Gastrocnemius medialis (tissue), 4 donors: ENCODE results near the gene SLC24A3.

Experiments
- POLR2A ChIP-seq, 2 donors: fragments of 450-650 bp; IDR thresholded peaks; one replicate each; pipeline ENCODE4 v1.6.1; 2017; ENCODE audit warnings: antibody characterized with exemption in 2 of 2, mild to moderate bottlenecking in 2 of 2, moderate library complexity in 2 of 2
- TF ChIP-seq, protein P1 (sequence below), 5 experiments: fragments of 450-650 bp in 3 of 5; fragments of 200-600 bp in 2 of 5; sonication (generic) in 2 of 5; IDR thresholded peaks in 4 of 5; conservative IDR thresholded peaks in 1 of 5; 1 replicate in 4 of 5; 2 replicates in 1 of 5; pipeline ENCODE4 v1.5.1; 2016 to 2019; ENCODE audit warnings: antibody characterized with exemption in 5 of 5, mild to moderate bottlenecking in 3 of 5, moderate library complexity in 3 of 5

DNA sequence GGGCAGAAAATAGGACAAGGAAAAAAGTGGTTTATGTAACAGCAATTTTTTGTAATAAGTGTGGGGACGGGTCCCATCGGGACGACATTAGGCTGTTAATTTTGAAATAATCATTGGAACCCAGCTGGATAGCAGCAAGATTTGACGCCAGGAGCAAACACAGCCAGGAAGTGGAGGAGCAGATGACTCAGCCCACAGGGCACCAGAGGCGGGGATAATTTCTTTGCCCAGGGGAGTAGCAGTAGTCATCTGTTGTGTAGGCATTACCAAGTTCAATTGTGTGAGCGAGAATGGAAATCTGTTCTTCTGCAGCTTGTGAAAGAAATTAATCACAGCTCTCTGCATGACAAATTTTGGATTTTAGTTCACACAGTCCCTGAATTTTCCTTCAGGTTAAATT, 523.0 kb downstream of the SLC24A3 start:
- TF ChIP-seq, protein P1, sequence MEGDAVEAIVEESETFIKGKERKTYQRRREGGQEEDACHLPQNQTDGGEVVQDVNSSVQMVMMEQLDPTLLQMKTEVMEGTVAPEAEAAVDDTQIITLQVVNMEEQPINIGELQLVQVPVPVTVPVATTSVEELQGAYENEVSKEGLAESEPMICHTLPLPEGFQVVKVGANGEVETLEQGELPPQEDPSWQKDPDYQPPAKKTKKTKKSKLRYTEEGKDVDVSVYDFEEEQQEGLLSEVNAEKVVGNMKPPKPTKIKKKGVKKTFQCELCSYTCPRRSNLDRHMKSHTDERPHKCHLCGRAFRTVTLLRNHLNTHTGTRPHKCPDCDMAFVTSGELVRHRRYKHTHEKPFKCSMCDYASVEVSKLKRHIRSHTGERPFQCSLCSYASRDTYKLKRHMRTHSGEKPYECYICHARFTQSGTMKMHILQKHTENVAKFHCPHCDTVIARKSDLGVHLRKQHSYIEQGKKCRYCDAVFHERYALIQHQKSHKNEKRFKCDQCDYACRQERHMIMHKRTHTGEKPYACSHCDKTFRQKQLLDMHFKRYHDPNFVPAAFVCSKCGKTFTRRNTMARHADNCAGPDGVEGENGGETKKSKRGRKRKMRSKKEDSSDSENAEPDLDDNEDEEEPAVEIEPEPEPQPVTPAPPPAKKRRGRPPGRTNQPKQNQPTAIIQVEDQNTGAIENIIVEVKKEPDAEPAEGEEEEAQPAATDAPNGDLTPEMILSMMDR (IDR thresholded peaks at IDR 0.05 in 4 of 5, conservative IDR thresholded peaks at IDR 0.05 in 1 of 5), result no peak
- TF ChIP-seq POLR2A (IDR thresholded peaks at IDR 0.05), result no peak
